ENCODE data around the gene ITCH.
"Not testable (repeated sequence)": the region's sequence is repeated elsewhere in the genome, so short reads cannot be mapped to it uniquely, and the experiment has no call there.

The ITCH gene

GRCh38 chr20:34479627-34480026, 116.6 kb downstream of the ITCH start:
- no peak for TF ChIP-seq CTCF (IDR thresholded peaks at IDR 0.05; ENCODE audit: borderline replicate concordance, insufficient read depth, low read depth, low read length)
- H3K4me3 ChIP-seq (ENCODE audit: low read depth, low read length): no peak overlapping the region

GRCh38 chr20:34482154-34482553, 119.1 kb downstream of the ITCH start:
- not testable (repeated sequence) for H3K4me3 ChIP-seq (ENCODE audit: low read depth, low read length)

GRCh38 chr20:34483585-34484220, 120.6 kb downstream of the ITCH start:
- not testable (repeated sequence) for H3K4me3 ChIP-seq (ENCODE audit: low read depth, low read length)

GRCh38 chr20:34485068-34485634, 122.1 kb downstream of the ITCH start:
- no peak for TF ChIP-seq CTCF (IDR thresholded peaks at IDR 0.05; ENCODE audit: borderline replicate concordance, insufficient read depth, low read depth, low read length)
- no peak overlapping the region for H3K4me3 ChIP-seq (ENCODE audit: low read depth, low read length)

- no peak for TF ChIP-seq CTCF (IDR thresholded peaks at IDR 0.05; ENCODE audit: borderline replicate concordance, insufficient read depth, low read depth, low read length)
Measured at GRCh38 chr20:34491226-34491931, 128.3 kb downstream of the ITCH start.

GRCh38 chr20:34491932-34492509, 128.9 kb downstream of the ITCH start:
- no peak overlapping the region for H3K4me3 ChIP-seq (ENCODE audit: low read depth, low read length)
- no peak for TF ChIP-seq CTCF (IDR thresholded peaks at IDR 0.05; ENCODE audit: borderline replicate concordance, insufficient read depth, low read depth, low read length)

More at GRCh38 chr20:34491226-34491931, 128.3 kb downstream of the ITCH start:
- no peak overlapping the region for H3K4me3 ChIP-seq (ENCODE audit: low read depth, low read length)

- TF ChIP-seq CTCF (IDR thresholded peaks at IDR 0.05; ENCODE audit: borderline replicate concordance, insufficient read depth, low read depth, low read length): no peak
- no peak overlapping the region for H3K4me3 ChIP-seq (ENCODE audit: low read depth, low read length)
Measured at GRCh38 chr20:34493646-34494045, 130.6 kb downstream of the ITCH start.

- no peak overlapping the region for H3K4me3 ChIP-seq (ENCODE audit: low read depth, low read length)
- TF ChIP-seq CTCF (IDR thresholded peaks at IDR 0.05; ENCODE audit: borderline replicate concordance, insufficient read depth, low read depth, low read length): no peak
Measured at GRCh38 chr20:34495307-34495706, 132.2 kb downstream of the ITCH start.
